ENCODE measurements around the gene DMRTB1. TPM values are rescaled to one million over a fixed set of nuclear protein-coding genes. Genes with fewer than 3 reads are reported as not detected.

The DMRTB1 gene
- total RNA-seq, 4 donors from 2014 or later, result not detected

- TF ChIP-seq, protein P1, sequence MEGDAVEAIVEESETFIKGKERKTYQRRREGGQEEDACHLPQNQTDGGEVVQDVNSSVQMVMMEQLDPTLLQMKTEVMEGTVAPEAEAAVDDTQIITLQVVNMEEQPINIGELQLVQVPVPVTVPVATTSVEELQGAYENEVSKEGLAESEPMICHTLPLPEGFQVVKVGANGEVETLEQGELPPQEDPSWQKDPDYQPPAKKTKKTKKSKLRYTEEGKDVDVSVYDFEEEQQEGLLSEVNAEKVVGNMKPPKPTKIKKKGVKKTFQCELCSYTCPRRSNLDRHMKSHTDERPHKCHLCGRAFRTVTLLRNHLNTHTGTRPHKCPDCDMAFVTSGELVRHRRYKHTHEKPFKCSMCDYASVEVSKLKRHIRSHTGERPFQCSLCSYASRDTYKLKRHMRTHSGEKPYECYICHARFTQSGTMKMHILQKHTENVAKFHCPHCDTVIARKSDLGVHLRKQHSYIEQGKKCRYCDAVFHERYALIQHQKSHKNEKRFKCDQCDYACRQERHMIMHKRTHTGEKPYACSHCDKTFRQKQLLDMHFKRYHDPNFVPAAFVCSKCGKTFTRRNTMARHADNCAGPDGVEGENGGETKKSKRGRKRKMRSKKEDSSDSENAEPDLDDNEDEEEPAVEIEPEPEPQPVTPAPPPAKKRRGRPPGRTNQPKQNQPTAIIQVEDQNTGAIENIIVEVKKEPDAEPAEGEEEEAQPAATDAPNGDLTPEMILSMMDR (IDR thresholded peaks at IDR 0.05; ENCODE audit: low read depth), result no peak
Measured at GRCh38 chr1:53502641-53503432, 43.6 kb downstream of the DMRTB1 start.

- TF ChIP-seq, protein P1 (IDR thresholded peaks at IDR 0.05; ENCODE audit: low read depth), result no peak
Measured at GRCh38 chr1:53503433-53504217, 44.4 kb downstream of the DMRTB1 start.

DNA sequence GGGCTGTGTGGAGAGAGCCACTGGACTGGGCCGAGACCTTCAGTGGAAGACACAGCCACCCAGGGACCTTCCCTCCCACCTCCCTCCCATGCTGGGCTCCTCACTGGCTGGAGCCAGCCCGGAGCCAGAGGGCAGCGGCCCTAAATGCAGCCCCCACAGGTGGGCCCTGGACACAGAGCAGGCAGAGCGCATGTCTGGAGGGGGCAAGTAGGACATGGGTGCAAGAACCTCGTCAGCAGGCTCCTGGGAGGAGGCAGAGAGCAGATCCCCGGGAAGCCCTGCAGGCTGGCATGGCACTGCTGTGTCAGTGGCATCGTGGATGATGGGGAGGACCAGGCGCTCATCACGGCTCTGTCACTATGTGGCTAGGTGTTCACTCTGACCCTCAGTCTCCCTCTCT, 45.7 kb downstream of the DMRTB1 start:
- TF ChIP-seq, protein P1 (IDR thresholded peaks at IDR 0.05; ENCODE audit: low read depth), result no peak

DNA sequence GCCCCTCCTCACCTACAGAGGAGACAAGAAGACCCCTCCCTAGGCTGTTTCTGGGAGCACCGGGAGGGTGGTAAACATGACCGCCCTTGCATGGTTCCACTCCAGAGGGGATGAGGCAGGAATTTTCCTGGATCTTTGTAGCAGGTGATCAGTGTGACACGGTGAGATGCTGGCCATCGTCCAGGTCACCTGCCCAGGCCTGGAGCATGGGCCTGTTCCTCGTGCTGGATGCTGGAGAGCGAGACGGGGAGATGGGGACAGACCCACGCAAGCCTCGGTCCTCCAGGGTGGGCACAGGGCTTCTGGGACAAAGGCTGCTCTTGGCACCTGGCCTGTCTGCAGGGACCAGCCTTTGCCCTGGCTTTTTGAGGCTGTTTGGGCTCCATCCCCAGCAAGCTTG, 46.2 kb downstream of the DMRTB1 start:
- TF ChIP-seq, protein P1 (IDR thresholded peaks at IDR 0.05; ENCODE audit: low read depth), result no peak

DNA sequence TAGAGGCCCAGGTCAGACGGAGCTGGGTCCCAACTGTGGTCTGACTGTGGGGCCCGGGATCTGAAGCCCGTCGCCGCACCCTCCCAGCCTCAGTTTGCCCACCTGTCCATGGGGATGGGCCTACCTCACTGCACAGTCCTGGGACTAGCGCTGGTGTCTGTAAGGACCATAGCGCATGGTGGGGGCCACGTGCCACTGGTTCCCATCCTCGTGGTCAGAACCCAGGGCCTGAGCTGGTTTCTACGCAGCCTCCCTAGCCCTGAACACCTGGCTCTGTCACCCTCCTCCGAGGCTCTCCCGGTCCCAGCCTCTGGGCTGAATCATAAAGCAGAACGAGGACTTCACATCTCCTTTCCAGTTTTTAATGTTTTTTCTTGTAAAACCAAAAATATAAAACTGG, 46.7 kb downstream of the DMRTB1 start:
- TF ChIP-seq, protein P1 (IDR thresholded peaks at IDR 0.05; ENCODE audit: low read depth), result no peak

DNA sequence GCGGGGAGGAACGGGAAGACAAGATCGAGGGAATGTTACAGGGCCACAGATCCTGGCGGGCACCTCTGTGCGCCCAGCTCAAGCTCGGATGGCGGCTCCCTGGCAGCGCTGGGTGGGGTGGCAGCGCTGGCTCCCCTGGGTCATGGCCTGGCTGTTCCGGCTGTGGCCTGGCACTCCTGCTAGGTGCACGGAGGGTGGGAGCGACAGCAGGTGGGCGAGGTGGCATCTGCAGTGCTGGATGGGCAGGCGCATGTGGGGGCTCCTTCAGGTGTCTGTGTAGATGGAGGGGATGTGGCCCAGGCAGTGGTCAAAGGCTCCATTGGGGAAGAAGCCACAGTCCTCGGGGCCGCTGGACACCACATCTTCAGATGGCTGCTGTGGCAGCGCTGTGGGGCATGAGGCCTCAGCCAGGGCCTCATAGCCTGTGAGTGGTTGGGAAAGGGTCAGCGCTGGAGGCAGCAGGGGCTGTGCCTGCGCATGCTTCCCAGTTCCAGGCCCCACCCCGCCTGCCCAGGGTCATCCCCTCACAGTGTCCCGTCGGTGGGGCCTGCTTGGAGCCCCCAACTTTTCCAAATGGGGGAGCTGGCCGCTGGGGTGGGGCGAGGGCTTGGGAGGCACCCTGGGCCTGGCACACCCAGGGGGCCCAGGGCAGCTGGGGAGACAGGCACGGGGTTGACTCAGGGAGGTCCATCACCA, 47.3 kb downstream of the DMRTB1 start:
- TF ChIP-seq, protein P1 (IDR thresholded peaks at IDR 0.05; ENCODE audit: low read depth), result no peak

Measured in subcutaneous adipose tissue (tissue), 4 donors.